Measurements from ENCODE around the gene HPS5. TPM values are rescaled to one million over a fixed set of nuclear protein-coding genes. Genes with fewer than 3 reads are reported as not detected.
A peak's percentile ranks its signal among the peaks of the same experiment; 100 is the strongest.

Gene HPS5
- total RNA-seq, 1 experiment from 2014 or later, result 18.9 TPM

GRCh38 chr11:18319914-18320313 is 2.0 kb downstream of the HPS5 start:
- no TSS peak for BruUV-seq (replicated peaks)
- CTCF ChIA-PET, result no interaction called here

GRCh38 chr11:18317551-18317950 is 4.4 kb downstream of the HPS5 start:
- POLR2A ChIA-PET (ENCODE audit: low non-redundant PET), result no interaction called here
- intact Hi-C loops (cut with micrococcal nuclease; ENCODE audit: unreplicated experiment), result no loop called here
- CTCF ChIA-PET, result no interaction called here

More at GRCh38 chr11:18319914-18320313, 2.0 kb downstream of the HPS5 start:
- Histone ChIP-seq H3K36me3 (ENCODE audit: insufficient read depth, low read length, poor library complexity, severe bottlenecking) (no peaks in the 10 kb centered on the region), H3K27ac (ENCODE audit: low read depth, low read length, poor library complexity, severe bottlenecking) (no peak overlapping the region), H3K4me3 (ENCODE audit: low read depth, low read length, poor library complexity, severe bottlenecking) (peak overlapping the region; percentile 61), H3K4me1 (ENCODE audit: insufficient read depth, low read length, poor library complexity, severe bottlenecking) (peaks cover 15% of the 10 kb centered on the region), H3K9me3 (ENCODE audit: low read depth, low read length, poor library complexity, severe bottlenecking) (no peaks in the 10 kb centered on the region), H3K27me3 (replicated peaks; ENCODE audit: insufficient read depth, low read depth, low read length, poor library complexity) (no peaks in the 10 kb centered on the region)
- no peak for DNase-seq (ENCODE audit: low spot score)
- intact Hi-C loops (cut with micrococcal nuclease; ENCODE audit: unreplicated experiment), result no loop called here
- TF ChIP-seq CTCF (conservative IDR thresholded peaks at IDR 0.05; ENCODE audit: low read depth, low read length) (no peak), EZH2 (IDR thresholded peaks at IDR 0.05; ENCODE audit: borderline replicate concordance, low read depth, low read length, poor library complexity, severe bottlenecking) (no peak)
- POLR2A ChIA-PET (ENCODE audit: low non-redundant PET), result no interaction called here

GRCh38 chr11:18315893-18316292 is 6.0 kb downstream of the HPS5 start:
- no peak for DNase-seq (ENCODE audit: low spot score)
- CTCF ChIA-PET, result no interaction called here
- Histone ChIP-seq H3K27me3 (replicated peaks; ENCODE audit: insufficient read depth, low read depth, low read length, poor library complexity) (no peaks in the 10 kb centered on the region), H3K36me3 (ENCODE audit: insufficient read depth, low read length, poor library complexity, severe bottlenecking) (peaks cover under 1% of the 10 kb centered on the region), H3K9me3 (ENCODE audit: low read depth, low read length, poor library complexity, severe bottlenecking) (no peaks in the 10 kb centered on the region), H3K4me1 (ENCODE audit: insufficient read depth, low read length, poor library complexity, severe bottlenecking) (peaks cover 5% of the 10 kb centered on the region), H3K4me3 (ENCODE audit: low read depth, low read length, poor library complexity, severe bottlenecking) (no peak overlapping the region), H3K27ac (ENCODE audit: low read depth, low read length, poor library complexity, severe bottlenecking) (no peak overlapping the region)
- no TSS peak for BruUV-seq (replicated peaks)
- POLR2A ChIA-PET (ENCODE audit: low non-redundant PET), result no interaction called here
- intact Hi-C loops (cut with micrococcal nuclease; ENCODE audit: unreplicated experiment), result no loop called here
- no peak for TF ChIP-seq CTCF (conservative IDR thresholded peaks at IDR 0.05; ENCODE audit: low read depth, low read length)
- no peak for TF ChIP-seq EZH2 (IDR thresholded peaks at IDR 0.05; ENCODE audit: borderline replicate concordance, low read depth, low read length, poor library complexity, severe bottlenecking)

More at GRCh38 chr11:18317551-18317950, 4.4 kb downstream of the HPS5 start:
- BruUV-seq (replicated peaks), result no TSS peak
- Histone ChIP-seq H3K4me1 (ENCODE audit: insufficient read depth, low read length, poor library complexity, severe bottlenecking) (peaks cover 5% of the 10 kb centered on the region), H3K27me3 (replicated peaks; ENCODE audit: insufficient read depth, low read depth, low read length, poor library complexity) (no peaks in the 10 kb centered on the region), H3K9me3 (ENCODE audit: low read depth, low read length, poor library complexity, severe bottlenecking) (no peaks in the 10 kb centered on the region), H3K36me3 (ENCODE audit: insufficient read depth, low read length, poor library complexity, severe bottlenecking) (no peaks in the 10 kb centered on the region), H3K4me3 (ENCODE audit: low read depth, low read length, poor library complexity, severe bottlenecking) (no peak overlapping the region), H3K27ac (ENCODE audit: low read depth, low read length, poor library complexity, severe bottlenecking) (no peak overlapping the region)
- no peak for DNase-seq (ENCODE audit: low spot score)
- no peak for TF ChIP-seq CTCF (conservative IDR thresholded peaks at IDR 0.05; ENCODE audit: low read depth, low read length)
- no peak for TF ChIP-seq EZH2 (IDR thresholded peaks at IDR 0.05; ENCODE audit: borderline replicate concordance, low read depth, low read length, poor library complexity, severe bottlenecking)
